Epithelial cell of proximal tubule (primary cell): Measurements from ENCODE around the gene KDM4B. TPM values are rescaled to one million over a fixed set of nuclear protein-coding genes. Genes with fewer than 3 reads are reported as not detected.

Experiments used
- DNase-seq: peaks from one replicate; pipeline ENCODE4 v3.0.0-alpha.2; 2011; ENCODE audit warnings: low read depth
- H3K4me3 ChIP-seq: 2 replicates; pipeline ENCODE4 v1.5.1; 2011; ENCODE audit warnings: low read depth, mild to moderate bottlenecking, low read length
- total RNA-seq: library from RNA; depleted of rRNA; stranded (reverse); fragments of >200 nt; gene quantifications from 2 replicates; pipeline ENCODE4 v1.2.3, GENCODE V29; 2015
- TF ChIP-seq, protein P1 (sequence below): conservative IDR thresholded peaks from 2 replicates; pipeline ENCODE4 v1.5.1; 2012; ENCODE audit warnings: low read depth, mild to moderate bottlenecking, low read length

The KDM4B gene
- total RNA-seq, 1 donor from 2014 or later, result 20.5 TPM

DNA sequence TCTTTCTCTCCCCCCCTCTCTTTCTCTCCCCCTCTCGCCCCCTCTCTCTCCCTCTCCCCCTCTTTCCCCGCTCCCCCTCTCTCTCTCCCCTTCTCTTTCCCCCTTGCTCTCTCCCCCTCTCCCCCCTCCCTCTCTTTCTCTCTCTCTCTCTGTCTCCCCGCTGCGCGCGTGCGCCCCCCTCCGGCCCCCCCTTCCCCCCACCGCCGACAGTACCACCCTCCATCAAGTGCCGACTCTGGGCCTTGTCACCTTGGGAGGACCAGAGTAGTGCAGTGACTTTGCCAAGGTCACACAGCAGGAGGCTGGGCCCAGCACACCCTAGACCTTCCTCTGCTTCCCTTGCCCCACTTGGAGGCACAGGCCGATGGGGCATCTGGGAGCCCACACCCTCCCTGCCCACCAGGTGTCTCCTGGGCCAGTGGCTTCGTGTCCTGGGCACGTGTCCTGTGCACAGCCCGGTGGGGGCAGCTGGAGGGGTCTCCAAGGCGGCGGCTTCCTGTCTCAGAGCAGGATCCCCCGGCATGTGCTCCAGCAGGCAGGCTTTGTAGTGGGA lies 121.6 kb downstream of the KDM4B start:
- TF ChIP-seq, protein P1, sequence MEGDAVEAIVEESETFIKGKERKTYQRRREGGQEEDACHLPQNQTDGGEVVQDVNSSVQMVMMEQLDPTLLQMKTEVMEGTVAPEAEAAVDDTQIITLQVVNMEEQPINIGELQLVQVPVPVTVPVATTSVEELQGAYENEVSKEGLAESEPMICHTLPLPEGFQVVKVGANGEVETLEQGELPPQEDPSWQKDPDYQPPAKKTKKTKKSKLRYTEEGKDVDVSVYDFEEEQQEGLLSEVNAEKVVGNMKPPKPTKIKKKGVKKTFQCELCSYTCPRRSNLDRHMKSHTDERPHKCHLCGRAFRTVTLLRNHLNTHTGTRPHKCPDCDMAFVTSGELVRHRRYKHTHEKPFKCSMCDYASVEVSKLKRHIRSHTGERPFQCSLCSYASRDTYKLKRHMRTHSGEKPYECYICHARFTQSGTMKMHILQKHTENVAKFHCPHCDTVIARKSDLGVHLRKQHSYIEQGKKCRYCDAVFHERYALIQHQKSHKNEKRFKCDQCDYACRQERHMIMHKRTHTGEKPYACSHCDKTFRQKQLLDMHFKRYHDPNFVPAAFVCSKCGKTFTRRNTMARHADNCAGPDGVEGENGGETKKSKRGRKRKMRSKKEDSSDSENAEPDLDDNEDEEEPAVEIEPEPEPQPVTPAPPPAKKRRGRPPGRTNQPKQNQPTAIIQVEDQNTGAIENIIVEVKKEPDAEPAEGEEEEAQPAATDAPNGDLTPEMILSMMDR, result no peak
- no peak for DNase-seq
- no peak overlapping the region for H3K4me3 ChIP-seq

DNA sequence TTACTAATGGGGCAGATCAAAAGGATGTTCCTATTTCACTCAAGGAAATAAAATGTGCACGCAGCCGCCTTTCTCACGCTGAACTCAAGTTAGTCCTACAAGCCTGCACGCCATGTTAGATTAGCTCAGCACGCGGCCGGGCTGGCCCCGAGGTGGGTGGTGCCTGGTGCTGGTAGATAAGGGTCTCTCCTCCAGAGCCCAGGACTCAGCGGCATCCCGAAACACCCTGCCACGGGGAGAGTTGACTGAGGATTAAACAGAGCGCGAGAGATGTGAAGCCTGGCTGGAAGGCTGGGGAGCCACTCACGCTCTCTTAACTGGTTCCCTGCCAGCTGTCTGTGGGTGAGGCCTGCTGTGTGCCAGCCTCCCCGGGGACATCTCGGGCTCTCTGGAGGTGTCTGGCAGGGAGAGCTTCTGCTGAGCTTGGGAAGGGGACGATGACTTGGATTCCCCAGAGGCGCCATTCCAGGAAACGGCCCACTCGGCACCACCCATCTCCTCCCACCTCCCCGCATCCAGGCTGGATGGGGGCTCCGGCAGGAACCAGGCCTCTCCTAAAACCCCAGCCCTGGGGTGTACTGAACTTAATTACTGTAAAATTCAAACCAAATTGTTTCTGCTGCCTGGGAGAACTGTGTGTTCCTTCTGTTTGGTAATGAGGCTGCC lies 122.2 kb downstream of the KDM4B start:
- no peak for DNase-seq
- no peak overlapping the region for H3K4me3 ChIP-seq
- TF ChIP-seq, protein P1, result no peak

DNA sequence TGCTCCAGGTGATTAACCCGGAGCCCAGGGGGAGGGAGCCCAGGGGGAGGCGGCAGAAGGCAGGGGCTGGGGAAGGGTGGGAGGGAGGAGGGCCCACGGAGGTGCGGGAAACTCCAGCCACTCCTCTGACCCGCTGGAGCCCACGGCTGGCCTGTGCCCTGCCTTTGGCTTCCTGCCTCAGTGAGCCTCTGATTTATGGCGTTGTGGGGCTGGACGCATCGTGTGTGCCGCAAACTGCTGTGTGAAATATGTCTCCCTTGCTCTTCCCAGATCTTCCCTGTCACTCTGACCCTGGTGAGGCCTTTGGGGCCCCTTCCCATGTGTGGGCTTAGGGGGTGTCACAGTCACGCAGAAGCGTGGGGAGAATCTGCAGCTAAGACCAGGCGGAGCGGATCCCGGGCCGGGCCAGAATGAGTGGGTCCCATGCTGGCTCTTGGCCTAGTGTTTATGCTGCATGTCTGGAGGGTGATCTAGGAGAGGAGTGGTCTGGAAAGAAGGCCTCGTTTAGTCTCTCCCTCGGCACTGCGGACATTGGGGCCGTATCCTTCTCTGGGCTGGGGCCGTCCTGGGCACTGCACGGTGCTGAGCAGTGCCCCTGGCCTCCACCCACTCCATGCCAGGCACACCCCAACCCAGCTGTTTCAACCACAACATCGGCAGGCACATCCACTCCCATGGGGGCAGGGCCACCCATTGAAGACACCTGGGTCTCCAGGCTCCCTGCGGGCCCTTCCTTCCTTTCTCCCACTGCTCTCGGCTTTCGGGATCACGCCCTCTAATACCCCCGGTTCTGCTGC lies 123.0 kb downstream of the KDM4B start:
- DNase-seq, result no peak
- TF ChIP-seq, protein P1, result no peak
- H3K4me3 ChIP-seq, result no peak overlapping the region

DNA sequence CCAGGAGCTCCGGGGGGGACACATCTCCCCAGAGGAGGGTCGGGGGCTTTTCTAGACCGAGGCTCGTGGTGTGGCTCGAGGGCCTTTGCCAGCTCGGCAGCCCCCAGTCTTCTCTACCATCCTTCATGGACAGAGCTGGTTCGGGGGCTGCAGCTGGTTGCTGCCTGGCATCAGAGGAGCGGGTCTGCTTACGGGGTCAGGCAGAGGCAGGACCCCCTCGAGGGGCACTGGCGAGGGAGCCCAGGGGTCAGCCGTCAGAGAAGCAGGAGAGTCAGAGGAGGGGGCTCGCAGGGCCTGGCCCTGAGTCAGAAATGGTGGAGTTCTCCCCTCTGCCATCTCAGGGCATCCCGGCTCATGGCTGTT lies 123.5 kb downstream of the KDM4B start:
- DNase-seq, result no peak
- no peak overlapping the region for H3K4me3 ChIP-seq
- TF ChIP-seq, protein P1, result no peak

DNA sequence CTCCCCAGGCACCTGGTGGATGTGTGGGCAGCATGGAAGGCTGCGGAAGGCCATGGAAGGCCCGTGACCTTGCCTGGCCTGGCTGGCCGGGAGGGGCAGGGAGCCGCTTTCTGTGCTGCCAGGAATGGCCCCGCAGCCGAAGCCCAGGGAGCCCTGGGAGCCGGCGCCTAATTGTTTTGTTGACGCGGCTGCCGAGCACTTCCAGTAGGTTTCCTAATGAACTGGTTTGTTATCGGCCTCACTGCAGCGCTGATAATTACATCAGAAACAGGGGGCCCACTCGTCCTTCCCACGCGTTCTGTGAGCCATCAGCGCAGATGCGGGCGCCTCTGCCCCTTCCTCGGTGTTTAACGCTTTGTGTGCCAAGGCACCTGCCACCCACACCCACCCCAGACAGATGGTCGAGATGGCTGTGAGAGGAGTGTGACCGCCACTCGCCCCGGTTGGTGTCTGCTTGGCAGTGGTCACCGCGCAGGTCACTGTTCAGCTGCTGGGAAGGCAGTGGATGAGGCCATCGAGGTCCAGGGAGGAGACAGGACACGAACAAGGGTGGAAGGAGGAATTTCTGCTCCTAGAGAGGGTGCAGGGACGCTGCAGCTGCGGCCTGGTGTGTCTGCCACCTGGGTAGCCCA lies 124.5 kb downstream of the KDM4B start:
- H3K4me3 ChIP-seq, result no peak overlapping the region
- TF ChIP-seq, protein P1, result no peak
- DNase-seq, result no peak

DNA sequence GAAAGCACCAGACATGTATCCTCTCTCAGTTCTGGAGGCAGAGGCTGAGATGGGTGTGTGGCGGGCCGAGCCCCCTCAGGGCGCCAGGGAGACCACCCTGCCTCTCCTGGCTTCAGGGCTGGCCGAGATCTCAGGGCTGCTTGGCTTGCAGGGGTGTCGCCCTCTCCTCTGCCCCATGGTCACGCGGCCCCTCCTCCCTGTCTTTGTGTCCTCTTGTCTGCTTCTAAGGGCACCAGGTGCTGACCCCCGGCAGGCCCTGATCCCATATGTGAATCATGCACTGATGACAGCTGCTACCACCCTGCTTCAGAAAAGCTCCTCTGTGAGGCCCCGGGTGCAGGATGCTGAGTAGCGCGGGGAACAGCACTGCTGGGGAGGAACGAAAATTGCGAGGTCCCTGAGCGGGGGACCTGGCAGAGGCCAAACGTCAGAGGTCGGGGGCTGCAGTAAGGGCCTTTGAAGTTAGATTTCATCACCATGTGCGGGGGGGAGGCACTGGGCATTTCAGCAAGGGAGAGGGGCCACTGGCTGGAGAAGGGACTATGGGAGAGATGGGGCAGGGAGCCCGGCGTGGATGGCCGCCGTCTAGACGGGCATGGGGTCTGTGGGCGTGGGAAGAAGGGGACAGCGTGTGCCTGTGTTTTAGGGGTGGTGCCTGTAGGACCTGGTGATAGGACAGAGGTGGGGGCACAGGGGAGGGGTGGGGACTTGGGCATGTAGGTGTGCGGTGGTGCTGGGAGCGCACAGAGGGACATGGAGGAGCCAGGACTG lies 125.2 kb downstream of the KDM4B start:
- no peak overlapping the region for H3K4me3 ChIP-seq
- TF ChIP-seq, protein P1, result no peak
- no peak for DNase-seq
